Body of pancreas (tissue), 4 donors: ENCODE data around the gene WTAP. TPM values are rescaled to one million over a fixed set of nuclear protein-coding genes. Genes with fewer than 3 reads are reported as not detected.
A peak's percentile ranks its signal among the peaks of the same experiment; 100 is the strongest.
"Not testable (repeated sequence)": the region's sequence is repeated elsewhere in the genome, so short reads cannot be mapped to it uniquely, and the experiment has no call there.

Source experiments
- ATAC-seq: fragments of 150-250 bp; one replicate; pipeline ENCODE4 v1.9.1; 2016
- DNase-seq, 4 donors: peaks; one replicate each; pipeline ENCODE4 v3.0.0-alpha.2; 2019
- H3K27ac ChIP-seq, 4 donors: fragments of 200-600 bp; sonication (generic); 1 replicate in 3 of 4; 2 replicates in 1 of 4; pipeline versions ENCODE4 v1.5.1 to v1.6.1; 2016 to 2019; ENCODE audit warnings: mild to moderate bottlenecking in 1 of 4, mixed read lengths in 1 of 4, moderate library complexity in 1 of 4
- H3K27me3 ChIP-seq, 2 donors: fragments of 200-600 bp; sonication (generic); one replicate each; pipeline ENCODE4 v1.6.0; 2016; ENCODE audit warnings: mild to moderate bottlenecking in 1 of 2
- H3K36me3 ChIP-seq, 2 donors: fragments of 200-600 bp; sonication (generic); replicated peaks in 1 of 2; 2 replicates each; pipeline ENCODE4 v1.5.1; 2016; ENCODE audit warnings: low read depth in 2 of 2; ENCODE audit not compliant: insufficient read depth in 1 of 2
- H3K4me1 ChIP-seq: fragments of 200-600 bp; sonication (generic); one replicate; pipeline ENCODE4 v1.6.0; 2016
- H3K4me3 ChIP-seq, 2 donors: fragments of 200-600 bp; sonication (generic); 1 replicate in 1 of 2; 2 replicates in 1 of 2; pipeline ENCODE4 v1.5.1; 2016 to 2019
- H3K9me3 ChIP-seq, 3 donors: fragments of 200-600 bp; sonication (generic); 1 replicate in 2 of 3; 2 replicates in 1 of 3; pipeline ENCODE4 v1.5.1; 2016
- CTCF ChIP-seq, 7 experiments: fragments of 450-650 bp in 4 of 7; fragments of 200-600 bp in 3 of 7; sonication (generic) in 3 of 7; IDR thresholded peaks; one replicate each; pipeline ENCODE4 v1.5.1; 2016 to 2019; ENCODE audit warnings: antibody characterized with exemption in 7 of 7
- POLR2A ChIP-seq, 3 donors: fragments of 450-650 bp; IDR thresholded peaks; one replicate each; pipeline ENCODE4 v1.6.1; 2016; ENCODE audit warnings: antibody characterized with exemption in 3 of 3, mild to moderate bottlenecking in 2 of 3
- WGBS, 2 donors: methylation state at CpG; one replicate each; pipeline ENCODE4 v1.1.5; 2017; 5-methylcytosine and 5-hydroxymethylcytosine counted together
- intact Hi-C: fragments of 100-400 bp; cut with DNase I; formaldehyde crosslinking; loops from one replicate; pipeline ENCODE4 v1.15.1; 2023
- total RNA-seq, 2 donors: library from RNA; depleted of rRNA; stranded (reverse); fragments of >200 nt; gene quantifications; one replicate each; pipeline ENCODE4 v1.1.0, GENCODE V29; 2016

WTAP gene
- total RNA-seq, 2 donors from 2014 or later, result 56.8 to 58.7 TPM

- TF ChIP-seq CTCF (IDR thresholded peaks at IDR 0.05), result no peak
- TF ChIP-seq POLR2A (IDR thresholded peaks at IDR 0.05), result peak in 1 of 3 donors; percentile 6
- Histone ChIP-seq H3K4me3 (no peak overlapping the region), H3K4me1 (peaks cover 46% of the 10 kb centered on the region), H3K27ac (peak overlapping the region in 1 of 4 donors; percentile 52), H3K27me3 (no peaks in the 10 kb centered on the region), H3K9me3 (no peaks in the 10 kb centered on the region), H3K36me3 (peaks cover 0 to 5% of the 10 kb centered on the region in 2 donors)
- 56 to 73% methylated on average over 6 of the region's 6 CpGs for WGBS, 2 donors
- ATAC-seq, result no peak
- intact Hi-C loops, result loop anchor here (10.0 kb wide), 1 partner anchor 56 kb away; no protein-coding TSS in a partner anchor
- no peak for DNase-seq
Observed at GRCh38 chr6:159689001-159689400, 38.3 kb upstream of the WTAP start.

- DNase-seq, ATAC-seq, H3K4me3 ChIP-seq, H3K9me3 ChIP-seq, H3K36me3 ChIP-seq, intact Hi-C loops, H3K27me3 ChIP-seq: not testable (repeated sequence)
- WGBS, 2 donors, result 83 to 87% methylated on average over 13 of the region's 13 CpGs
- Histone ChIP-seq H3K4me1 (peaks cover 53% of the 10 kb centered on the region), H3K27ac (peak overlapping the region in 1 of 4 donors; percentile 98)
Observed at GRCh38 chr6:159690135-159690534, 37.2 kb upstream of the WTAP start.

- Histone ChIP-seq H3K27ac (peak overlapping the region; percentile 98), H3K4me1 (peaks cover 55% of the 10 kb centered on the region), H3K36me3 (no peaks in the 10 kb centered on the region), H3K9me3 (no peaks in the 10 kb centered on the region), H3K4me3 (peak overlapping the region in 1 of 2 donors; percentile 70), H3K27me3 (no peaks in the 10 kb centered on the region)
- TF ChIP-seq POLR2A (IDR thresholded peaks at IDR 0.05) (peak in 1 of 3 donors; percentile 27), CTCF (IDR thresholded peaks at IDR 0.05) (peak; percentile 31 to 98 (median 96))
- WGBS, 2 donors, result 1 to 3% methylated on average over 11 of the region's 11 CpGs
- DNase-seq, result peak in 1 of 4 donors; percentile 71
- ATAC-seq, result peak; percentile 36
- intact Hi-C loops, result no loop called here
Observed at GRCh38 chr6:159691133-159691962, 36.0 kb upstream of the WTAP start.

- ATAC-seq (no peak), DNase-seq (no peak)
- H3K36me3 ChIP-seq, result no peaks in the 10 kb centered on the region
- TF ChIP-seq CTCF (IDR thresholded peaks at IDR 0.05) (no peak), POLR2A (IDR thresholded peaks at IDR 0.05) (no peak)
- intact Hi-C loops, result no loop called here
- H3K27ac ChIP-seq, result peak overlapping the region; percentile 98
- H3K27me3 ChIP-seq, result no peaks in the 10 kb centered on the region
- WGBS, 2 donors, result 6 to 11% methylated on average over 7 of the region's 7 CpGs
- H3K4me3 ChIP-seq, result peak overlapping the region; percentile 70 to 85
- peaks cover 52% of the 10 kb centered on the region for H3K4me1 ChIP-seq
- H3K9me3 ChIP-seq, result no peaks in the 10 kb centered on the region
Observed at GRCh38 chr6:159691963-159692287, 35.4 kb upstream of the WTAP start.

GRCh38 chr6:159692303-159693127 lies 34.8 kb upstream of the WTAP start:
- H3K9me3 ChIP-seq, result no peaks in the 10 kb centered on the region
- WGBS, 2 donors, result 0 to 1% methylated on average over 3 to 29 of the region's 66 CpGs
- H3K27ac ChIP-seq, result peak overlapping the region; percentile 98
- H3K36me3 ChIP-seq, result no peaks in the 10 kb centered on the region
- intact Hi-C loops, result no loop called here
- no peaks in the 10 kb centered on the region for H3K27me3 ChIP-seq
- H3K4me1 ChIP-seq, result peaks cover 46% of the 10 kb centered on the region
- peak; percentile 62 to 71 (median 66) for DNase-seq
- H3K4me3 ChIP-seq, result peak overlapping the region; percentile 70 to 85
- peak; percentile 8 for ATAC-seq
- TF ChIP-seq CTCF (IDR thresholded peaks at IDR 0.05), result no peak
- no peak for TF ChIP-seq POLR2A (IDR thresholded peaks at IDR 0.05)
